HG03039 (cell line): Measurements from ENCODE around the gene HECTD1.
A peak's percentile ranks its signal among the peaks of the same experiment; 100 is the strongest.
"Not testable (repeated sequence)": the region's sequence is repeated elsewhere in the genome, so short reads cannot be mapped to it uniquely, and the experiment has no call there.

Experiments
- ATAC-seq: cut with Tn5 transposase; IDR thresholded peaks from one replicate; pipeline ENCODE4 v1.9.1; 2021; ENCODE audit warnings: mild to moderate bottlenecking, moderate library complexity; ENCODE audit not compliant: unreplicated experiment

HECTD1 gene

DNA sequence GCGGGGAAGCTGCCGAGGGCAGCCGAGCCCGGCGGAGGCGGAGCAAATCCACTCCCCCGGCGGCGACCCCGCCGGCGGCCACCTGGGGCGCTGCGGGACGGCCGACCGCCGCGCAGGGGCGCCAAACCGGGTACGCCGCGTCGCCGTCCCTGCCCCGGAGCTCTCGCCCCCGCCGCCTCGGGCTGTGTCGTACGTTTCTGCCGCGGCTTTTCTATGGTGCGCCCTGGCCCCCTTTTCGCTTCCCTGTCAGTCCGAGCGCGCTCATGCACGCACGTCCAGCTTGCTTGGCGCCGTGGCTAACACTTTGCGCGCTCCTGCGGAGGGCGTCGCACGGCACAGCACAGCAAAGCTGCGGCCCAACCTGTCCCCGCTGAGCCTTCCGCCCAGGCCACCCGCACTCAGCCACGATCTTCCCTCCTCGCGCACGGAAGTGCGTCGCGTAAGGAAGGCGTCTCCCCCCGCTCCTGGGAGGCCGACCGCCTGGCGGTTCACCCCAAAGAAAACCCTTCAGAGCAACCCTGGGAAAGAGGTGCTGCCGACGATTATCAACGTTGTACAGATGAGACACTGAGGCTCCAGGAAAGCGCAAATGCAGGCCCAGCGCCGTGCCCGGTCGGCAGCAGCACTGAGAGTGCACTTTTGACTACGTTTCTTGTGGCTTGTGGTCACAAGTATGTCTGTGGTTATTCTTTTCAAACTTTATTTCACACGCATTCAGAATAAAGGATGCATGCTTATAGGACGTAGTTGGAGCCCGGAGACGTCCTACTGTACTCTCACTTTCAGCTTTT is at the start of gene HECTD1:
Gene HECTD1, minus strand, starts transcription at position 39 of the 791 bp plus-strand sequence. CDS start 1,857 bp downstream, outside the sequence.
- ATAC-seq: peak; percentile 72

DNA sequence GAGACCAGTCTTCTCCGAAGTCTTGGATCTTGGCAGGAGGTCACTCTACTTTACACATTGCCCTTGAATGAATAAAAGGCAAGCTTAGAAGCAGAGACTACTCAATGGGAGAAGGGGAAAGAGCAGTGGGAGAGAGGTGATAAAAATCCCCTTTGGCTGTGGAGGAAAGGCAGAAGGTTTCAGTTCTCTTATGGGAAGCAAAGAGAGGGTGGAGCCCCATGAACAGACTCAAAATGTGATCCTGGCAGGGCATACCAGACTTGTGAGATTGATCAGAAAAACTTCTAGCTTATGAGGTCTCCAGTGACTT is 49.6 kb upstream of the HECTD1 start:
- ATAC-seq: no peak

DNA sequence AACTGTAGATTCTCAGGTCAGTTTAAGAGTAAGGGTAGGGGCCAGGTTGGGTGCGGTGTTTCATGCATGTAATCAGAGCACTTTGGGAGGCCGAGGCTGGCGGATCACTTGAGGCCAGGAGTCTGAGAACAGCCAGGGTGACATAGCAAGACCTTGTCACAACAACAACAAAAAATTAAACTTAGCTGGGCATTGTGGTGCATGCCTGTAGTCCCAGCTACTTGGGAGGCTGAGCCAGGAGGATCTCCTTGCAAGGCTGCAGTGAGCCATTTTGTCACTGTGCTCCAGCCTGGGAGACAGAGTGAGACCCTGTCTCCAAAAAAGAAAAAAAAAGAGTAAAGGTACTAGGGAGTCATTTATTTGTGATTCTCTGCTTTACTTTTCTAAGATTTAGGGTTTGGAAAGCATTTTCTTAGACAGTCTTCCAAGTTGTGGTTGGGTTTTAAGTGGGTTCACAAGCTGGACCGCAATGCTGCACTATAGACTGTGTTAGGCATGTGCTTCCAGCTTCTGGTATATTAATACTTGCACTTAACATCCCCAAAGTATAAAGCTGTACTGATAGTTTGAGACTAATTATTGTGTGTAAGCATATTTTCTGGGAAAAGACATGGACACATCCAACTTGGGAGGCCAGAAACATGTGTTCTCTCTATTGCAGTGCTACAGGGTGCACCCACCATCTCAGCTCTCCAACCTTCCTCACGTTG is 49.1 kb upstream of the HECTD1 start:
- ATAC-seq: no peak

DNA sequence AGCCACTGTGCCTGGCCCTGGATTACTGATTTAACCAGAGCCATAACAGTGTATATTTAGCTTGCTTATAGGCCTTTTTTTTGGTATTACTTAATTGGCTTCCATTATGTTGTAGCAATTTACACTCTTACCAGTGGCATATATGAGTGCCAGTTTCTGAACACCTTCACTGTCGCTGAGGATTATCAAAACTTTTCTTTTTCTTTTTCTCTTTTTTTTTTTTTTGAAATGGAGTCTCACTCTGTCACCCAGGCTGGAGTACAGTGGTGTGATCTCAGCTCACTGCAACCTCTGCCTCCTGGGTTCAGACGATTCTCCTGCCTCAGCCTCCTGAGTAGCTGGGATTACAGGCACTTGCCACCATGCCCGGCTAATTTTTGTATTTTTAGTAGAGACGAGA is 48.3 kb upstream of the HECTD1 start:
- not testable (repeated sequence) for ATAC-seq

DNA sequence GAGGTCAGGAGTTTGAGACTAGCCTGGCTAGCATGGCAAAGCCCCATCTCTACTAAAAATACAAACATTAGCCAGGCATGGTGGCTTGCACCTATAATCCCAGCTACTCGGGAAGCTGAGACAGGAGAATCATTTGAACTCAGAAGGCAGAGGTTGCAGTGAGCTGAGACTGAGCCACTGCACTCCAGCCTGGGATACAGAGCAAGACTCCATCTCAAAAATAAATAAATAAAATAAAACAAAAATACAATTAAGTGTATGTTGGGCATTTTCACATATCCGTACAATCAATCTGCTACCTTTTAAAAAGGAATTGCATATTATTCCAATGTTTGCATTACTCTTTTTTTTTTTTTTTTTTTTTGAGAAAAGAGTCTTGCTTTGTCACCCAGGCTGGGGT is 47.7 kb upstream of the HECTD1 start:
- no peak for ATAC-seq

DNA sequence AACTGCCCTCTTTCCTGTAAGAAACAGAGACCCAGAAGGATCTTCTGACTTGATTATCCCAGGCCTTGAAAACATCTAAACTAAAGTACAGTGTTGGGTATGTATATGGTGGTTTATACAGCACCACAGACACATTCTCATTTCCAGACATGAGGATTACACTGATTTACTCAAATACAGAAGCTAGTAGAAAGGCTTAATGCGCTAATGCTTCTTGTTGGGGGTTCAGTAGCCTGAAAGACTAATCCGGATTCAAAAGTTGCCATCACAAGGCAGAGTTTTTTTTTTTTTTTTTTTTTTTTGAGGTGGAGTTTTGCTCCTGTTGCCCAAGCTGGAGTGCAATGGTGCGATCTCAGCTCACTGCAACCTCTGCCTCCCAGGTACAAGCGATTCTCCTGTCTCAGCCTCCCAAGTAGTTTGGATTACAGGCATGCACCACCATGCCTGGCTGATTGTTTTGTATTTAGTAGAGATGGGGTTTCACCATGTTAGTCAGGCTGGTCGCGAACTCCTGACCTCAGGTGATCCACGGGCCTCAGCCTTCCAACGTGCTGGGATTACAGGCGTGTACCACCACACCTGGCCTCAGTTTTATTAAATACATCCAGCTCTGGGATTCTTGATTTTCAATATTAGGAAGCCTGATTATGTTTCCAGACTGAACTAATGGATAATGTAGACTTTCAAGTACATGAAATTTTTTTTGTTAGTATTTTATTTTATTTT is 46.3 kb upstream of the HECTD1 start:
- ATAC-seq: no peak

DNA sequence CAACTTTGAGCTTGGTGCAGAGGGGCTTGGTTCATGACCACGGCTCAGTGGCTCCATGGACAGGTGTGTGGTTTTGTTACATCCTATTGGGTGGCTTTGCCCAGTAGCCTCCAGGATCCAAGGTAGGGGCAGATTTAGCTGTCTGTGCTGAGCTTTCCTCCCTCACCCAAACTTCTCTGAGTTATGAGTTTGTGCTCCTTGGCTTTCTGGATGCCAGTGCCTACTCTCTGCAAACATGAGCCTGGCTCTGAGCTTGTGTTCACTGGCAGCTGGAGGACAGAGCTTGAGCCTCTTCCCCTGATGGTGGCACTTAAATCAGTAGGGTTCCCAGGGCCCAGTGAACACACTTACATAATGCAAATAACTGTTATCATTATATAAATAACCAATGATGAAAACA is 45.3 kb upstream of the HECTD1 start:
- no peak for ATAC-seq

DNA sequence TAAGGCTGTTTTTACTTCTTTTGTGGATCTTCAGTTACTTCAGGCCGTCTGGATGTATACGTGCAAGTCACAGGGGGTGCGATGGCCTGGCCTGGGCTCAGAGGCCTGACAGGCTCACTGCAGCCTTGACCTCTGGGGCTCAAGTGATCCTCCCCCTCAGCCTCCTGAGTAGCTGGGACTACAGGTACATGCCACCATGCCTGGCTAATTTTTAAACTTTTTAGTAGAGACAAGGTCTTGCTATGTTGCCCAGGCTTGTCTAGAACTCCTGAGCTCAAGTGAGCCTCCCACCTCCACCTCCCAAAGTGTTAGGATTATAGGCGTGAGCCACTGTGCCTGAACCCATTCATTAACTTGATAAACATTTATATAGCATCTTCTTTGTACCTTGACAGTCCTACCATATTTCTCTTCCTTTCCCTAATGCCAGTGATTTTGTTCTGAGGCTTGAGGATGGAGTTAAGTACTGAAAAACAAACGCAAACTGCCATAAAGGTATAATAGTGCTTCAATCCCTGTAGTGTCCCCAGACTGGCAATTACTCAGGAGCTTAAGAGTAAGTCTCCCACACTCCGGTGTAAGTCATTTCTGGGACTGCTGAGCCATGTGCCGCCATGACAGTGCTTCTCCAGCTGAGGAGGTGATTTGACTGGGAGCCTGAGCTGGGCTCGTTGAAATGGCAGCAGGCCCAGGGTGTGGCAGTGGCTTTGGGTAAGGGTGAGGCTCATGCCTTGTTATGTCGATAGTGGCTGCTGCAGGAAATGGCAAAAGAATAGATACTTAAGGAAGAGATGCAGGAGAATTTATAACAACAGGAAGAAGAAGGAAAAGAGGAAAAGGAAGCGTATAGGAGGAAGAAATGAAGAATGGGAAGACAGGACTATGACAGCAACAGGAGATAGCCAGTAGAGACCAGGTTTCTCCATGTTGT is 43.7 kb upstream of the HECTD1 start:
- no peak for ATAC-seq

DNA sequence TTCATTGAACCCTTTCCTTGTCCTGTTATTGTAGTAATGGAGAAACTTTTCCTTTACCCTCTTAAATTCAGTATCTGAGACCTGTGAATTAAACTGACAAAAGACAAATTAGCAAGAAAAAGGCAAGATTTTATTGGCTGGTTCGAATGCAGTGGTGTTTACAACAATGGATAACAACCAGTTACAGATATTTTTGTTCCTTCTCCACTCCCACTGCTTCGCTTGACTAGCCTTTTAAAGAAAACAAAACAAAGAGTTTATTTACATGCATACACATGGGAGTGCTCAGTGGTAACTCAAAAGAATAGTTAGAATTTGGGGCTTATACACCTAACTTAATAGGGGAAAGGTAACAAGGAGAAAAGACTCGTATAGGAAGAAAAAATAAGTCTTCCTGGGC is 37.0 kb upstream of the HECTD1 start:
- no peak for ATAC-seq

DNA sequence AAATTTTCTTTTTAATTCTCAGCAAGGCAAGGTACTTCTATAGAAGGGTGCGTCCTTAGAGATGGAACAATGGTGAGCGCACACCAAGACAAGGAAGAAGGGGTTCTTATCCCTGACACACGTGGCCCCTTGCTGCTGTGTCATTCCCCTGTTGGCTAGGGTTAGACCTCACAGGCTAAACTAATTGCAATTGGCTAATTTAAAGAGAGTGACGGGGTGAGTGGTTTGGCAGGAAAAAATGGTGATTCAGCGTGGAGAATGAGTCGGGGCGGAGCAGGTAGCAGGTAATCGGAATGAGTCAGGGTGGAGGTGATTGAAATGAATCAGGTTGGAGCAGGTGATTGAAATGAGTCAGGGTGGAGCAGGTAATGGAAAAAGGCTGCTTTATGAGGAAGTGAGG is 36.3 kb upstream of the HECTD1 start:
- ATAC-seq: no peak

DNA sequence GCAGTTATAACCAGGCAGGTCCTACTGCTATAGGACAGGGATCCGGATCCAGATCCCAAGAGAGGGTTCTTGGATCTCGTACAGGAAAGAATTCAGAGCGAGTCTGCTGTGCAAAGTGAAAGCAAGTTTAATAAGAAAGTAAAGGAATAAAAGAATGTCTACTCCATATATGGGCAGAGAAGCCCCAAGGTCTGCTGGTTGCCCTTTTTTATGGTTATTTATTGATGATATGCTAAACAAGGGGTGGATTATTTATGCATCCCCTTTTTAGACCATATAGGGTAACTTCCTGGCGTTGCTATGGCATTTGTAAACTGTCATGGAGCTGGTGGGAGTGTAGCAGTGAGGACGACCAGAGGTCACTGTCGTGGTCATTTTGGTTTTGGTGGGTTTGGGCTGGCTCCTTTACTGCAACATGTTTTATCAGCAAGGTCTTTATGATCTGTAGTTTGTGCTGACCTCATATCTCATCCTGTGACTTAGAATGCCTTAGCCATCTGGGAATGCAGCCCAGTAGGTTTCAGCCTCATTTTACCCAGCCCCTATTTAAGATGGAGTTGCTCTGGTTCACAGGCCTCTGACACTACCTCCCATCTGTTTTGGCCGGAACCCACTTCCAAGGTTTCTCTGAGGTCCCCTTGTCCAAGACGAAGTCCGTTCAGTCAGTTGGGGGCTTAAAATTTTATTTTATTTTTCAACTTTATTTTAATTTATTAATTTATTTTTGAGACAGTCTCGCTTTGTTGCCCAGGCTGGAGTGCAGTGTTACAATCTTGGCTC is 34.8 kb upstream of the HECTD1 start:
- not testable (repeated sequence) for ATAC-seq

DNA sequence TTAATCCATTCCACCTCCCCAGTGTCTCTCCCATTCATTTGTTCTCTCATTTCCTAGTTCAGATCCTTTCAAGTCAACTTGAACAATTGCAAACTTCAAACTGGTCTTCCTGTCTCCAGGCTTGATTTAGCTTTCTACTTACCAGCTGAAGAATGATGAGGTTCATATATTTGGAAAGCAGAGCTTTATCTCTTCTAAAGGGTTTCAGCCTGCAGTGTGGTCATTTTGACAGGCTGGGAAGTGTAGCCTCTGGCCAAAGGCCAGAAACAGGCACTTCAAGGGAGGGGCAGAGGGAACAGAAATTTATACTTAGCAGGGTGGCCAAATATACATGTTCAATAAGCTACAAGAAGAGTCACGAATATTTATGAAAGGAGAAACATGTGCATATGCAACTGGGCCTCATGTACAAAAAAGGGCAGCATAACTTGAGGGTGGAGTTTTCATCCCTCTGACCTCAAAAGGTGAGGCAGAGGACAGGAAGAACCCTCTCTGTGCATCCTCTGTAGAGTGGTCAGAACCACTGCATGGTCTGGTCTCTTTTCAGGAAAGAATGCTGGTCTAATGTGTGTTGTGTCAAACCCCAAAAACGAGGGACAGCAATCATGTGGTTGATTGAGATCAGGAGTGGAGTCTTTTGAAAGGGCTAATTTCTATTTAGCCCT is 34.0 kb upstream of the HECTD1 start:
- no peak for ATAC-seq

DNA sequence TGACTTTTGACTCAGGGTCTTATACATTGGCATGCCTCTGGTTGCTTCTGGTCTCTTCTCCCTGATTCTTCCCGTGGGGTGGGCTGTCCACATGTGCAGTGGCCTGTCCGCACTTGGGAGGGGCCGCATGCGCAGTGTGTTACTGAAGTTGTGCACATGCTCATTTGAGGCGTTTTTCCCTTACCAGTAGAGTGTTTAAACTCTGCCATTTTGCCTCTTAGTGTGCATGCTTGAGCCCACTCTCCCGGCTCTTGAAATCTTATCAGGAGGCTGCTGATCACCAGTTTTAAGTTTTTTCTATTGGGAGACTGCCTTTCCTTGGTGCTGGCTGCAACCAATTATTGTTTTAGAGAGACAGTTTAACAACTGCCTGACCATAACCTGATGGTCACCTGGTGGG is 32.1 kb upstream of the HECTD1 start:
- no peak for ATAC-seq

DNA sequence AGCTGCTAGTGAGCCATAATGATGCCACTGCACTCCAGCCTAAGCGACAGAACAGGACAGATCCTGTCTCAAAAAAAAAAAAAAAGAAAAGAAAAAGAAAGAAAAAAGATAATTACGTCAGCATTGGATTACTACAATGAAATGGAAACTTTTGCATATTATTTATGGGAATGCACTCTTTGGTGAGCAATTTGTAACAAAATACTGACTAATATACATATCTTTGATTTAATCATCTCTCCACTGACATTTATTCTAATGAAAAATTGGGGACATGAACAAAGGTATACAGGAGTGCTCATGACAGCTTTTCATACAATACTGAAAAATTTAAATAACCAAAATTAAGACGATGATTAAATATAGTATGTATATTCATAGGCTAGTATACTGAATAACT is 27.9 kb upstream of the HECTD1 start:
- ATAC-seq: no peak

DNA sequence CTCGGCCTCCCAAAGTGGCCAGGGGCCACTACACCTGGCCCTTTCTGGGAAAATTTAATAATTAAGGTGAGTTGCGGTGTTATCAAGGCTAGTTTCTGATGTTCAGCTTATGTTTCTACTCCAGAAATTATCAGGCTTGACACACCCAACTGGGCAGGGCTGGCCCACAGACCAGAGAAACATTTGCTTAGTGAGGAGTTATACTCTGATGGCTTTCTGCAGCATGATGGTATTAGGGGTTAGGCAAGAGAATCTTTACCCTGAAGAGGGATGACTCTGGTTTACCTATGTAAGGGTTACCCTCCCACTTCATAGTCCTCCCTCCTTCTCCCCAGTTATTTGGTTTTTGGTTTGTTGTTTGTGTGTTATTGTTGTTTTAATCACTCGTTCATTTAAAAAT is 24.5 kb upstream of the HECTD1 start:
- ATAC-seq: no peak

DNA sequence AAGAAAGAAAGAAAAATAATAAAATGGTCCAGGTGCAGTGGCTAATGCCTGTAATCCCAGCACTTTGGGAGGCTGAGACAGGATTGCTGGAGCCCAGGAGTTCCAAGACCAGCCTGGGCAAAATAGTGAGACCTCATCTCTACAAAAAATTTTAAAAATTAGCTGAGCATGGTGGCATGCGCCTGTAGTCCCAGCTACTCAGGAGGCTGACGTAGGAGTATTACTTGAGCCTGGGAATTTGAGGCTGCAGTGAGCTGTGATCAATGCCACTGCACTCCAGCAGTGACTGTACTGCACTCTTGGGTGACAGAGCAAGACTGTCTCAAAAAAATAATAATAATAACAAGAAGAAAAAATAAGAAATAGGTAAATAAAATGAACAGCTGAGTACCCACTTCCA is 23.7 kb upstream of the HECTD1 start:
- not testable (repeated sequence) for ATAC-seq

DNA sequence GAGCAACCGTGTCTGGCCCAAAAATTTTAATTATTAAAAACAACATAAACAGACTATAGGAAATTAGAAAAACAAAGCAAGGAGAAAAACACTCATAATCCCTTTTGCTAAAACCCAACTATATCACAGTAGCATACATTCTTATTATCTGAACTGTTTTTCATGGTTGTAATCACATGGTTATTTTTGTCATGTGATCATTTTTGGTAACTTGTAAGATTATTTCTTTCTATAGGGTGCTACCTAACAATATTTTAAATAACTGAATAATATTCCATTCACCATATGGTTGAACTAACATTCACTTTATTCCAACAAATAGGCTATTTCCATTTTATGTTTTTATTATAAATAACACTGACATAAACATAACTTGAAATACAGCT is 23.0 kb upstream of the HECTD1 start:
- no peak for ATAC-seq

DNA sequence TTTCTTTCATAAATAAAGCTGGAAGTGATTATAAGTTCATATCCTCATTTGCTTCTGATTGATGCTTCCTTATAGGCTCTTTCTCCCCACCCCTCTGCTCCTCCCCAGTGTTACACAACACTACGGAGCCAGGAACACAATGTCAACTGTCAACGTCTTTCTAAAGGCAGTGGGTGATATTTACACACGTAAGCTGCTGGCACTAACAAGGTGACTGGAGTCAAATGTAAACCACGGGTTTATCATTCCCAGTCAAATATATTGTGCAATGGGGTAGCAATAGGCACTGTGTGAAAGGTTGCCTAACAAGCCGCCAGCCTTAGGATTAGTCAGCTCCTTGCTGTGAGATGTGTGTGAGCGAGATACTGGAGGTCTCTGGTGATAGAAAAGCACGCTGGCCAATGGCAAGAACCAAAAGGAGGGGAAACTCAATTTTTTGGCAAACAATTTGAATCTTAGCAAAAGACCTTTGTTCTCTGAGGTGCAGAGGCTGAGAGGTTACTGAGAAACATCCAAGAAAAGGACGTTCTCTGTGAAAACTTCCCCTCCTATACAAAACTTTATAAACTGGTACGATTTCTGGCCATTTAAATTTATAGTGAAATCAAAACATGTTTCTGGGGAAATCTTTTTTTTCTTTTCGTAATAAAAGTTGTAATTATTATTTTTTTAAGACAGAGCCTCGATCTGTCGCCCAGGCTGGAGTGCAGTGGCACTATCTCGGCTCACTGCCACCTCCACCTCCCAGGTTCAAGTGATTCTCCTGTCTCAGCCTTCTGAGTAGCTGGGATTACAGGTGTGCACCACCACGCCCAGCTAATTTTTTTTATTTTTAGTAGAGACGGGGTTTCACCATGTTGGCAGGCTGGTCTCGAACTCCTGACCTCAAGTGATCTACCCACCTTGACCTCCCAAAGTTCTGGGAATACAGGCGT is 22.3 kb upstream of the HECTD1 start:
- no peak for ATAC-seq

DNA sequence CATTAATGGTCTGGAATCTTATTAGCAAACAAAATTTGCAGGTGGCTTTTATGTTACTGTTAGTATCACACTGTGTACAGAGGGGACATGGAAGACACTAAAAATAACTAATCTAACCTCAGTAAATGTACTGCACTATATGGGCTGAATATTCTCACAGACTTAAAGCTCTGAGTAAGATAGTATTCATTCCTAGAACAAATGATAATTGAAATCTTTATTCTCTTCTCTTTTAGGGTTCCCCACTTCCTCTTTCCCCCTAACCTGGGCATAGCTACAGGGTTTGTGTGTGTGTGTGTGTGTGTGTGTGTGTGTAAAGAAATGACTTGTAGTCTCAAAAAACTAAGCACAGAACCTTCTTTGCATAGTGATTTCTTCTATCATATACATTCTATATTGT is 21.4 kb upstream of the HECTD1 start:
- peak; percentile 72 for ATAC-seq
